ENCODE results near the gene RPL23.

RPL23 gene

DNA sequence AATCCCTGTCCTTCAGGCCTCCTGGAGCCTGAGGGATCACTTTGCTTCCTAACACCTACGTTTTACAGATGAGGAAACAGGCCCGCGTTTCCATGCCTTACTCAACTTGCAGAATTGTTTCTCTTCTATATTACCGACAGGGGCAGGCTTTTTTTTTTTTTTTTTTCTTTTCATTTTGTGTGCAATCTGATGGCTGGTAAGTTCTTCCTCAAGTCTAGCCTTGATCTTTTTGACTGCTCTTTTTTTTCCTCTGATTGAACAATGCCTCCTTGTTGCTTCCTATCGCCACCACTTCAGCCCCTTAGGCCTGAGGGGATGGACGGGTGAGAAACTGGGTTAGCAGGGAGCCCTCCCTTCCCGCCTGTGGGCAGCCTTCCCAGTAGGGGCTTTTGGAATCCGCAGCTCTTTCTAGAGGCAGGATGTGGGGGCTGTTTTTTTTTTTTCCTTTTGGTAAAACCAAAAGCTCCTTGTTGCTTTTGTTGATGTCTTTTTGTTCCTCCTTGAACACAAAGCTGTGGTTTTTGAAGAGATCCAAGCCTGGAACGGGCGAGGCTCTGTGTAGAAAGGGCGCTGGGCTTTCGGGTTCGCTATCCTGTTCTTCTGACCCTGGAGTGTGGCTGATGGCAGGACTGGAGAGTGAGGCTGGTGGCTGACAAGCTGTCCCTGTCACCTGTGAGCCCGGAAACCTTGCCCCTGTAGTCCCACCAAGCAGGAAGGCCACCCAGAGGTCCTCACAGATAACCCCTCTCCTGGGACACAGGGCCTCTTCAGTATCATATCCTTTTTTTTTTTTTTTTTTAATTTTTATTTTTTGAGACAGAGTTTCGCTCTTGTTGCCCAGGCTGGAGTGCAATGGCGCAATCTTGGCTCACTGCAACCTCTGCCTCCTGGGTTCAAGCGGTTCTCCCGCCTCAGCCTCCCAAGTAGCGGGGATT lies 30.3 kb upstream of the RPL23 start:
- DNase-seq, result no peak

DNA sequence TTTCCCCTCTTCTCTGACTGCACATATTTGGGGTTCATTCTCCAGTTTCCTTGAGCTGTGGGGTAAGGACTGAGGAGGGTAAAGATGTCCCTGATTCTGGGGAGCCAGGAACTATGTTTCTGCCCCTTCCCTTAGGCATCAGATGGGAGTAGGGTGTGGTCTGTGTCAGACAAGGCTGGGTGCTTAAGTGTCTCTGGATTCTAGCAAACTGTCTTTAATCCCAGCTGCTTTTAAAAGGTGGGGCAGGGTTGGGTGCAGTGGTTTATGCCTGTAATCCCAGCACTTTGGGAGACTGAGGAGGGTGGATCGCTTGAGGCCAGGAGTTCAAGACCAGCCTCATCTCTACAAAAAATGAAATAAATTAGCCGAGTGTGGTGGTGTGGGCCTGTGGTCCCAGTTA lies 29.3 kb upstream of the RPL23 start:
- no peak for DNase-seq

DNA sequence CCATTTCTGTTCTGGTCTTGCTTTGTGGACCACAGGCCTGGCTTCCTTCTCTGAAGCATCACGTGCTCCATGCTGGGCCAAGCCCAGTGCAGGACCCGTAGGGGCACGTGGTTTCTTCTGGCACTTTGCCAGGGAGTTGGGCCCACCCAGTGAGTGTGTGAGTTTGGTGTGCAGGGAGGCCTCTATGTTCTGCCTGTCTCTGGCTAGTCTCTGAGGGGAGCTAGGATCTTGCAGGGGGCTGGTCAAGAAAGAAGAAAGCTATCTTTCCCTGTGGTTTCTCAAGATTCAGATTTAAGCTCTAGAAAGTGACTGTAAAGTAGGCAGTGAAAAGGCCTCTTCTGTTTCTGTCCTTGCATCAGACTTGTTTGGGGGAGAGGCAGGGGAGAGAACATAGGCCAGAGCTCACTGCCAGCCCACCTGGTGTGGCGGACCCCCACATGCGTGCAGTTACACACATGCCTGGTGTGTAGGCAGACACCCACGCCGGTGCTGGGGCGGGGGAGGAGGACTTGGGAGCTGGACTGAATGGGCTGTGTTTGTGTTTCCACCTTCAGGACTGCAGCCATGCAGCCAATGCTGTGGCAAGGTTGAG lies 28.2 kb upstream of the RPL23 start:
- DNase-seq, result peak; percentile 68

DNA sequence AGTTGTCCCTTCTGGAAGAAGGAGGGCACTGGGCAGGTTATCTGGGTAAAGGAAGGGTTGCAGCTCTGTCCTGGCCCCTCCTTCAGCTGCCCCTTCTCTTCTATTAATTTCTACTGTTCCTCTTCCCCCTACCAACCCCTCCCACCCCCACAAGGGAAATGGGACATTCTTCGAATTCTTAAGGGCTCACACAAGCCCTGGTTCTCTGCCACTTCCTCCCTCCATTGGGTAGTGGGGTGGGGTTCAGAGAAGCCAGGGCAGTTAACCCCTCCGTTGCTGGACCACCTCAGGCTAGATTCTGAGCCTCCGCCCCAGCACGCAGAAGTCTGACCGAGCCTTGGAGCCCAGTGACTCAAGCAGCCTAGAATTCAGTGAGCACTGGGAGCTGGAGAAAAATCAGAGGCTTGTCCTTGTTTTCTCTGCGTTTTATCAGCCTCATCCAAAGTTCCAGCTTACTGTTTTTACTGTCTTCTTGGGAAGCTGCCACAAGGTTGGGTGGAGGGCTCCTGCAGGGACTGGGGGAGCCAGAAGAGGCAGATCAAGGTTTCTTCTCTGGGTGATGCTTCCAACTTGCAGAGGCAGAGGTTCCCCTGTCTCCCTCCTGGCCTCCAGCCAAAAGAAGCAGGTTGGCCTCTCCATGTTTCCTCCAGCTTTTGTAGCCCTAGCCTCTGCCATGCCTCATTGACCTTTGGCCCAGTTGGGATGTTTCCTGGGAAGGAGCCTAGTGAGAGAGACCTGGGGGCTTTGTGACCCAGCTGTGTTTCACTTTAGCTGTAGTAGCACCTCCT lies 26.6 kb upstream of the RPL23 start:
- no peak for DNase-seq

DNA sequence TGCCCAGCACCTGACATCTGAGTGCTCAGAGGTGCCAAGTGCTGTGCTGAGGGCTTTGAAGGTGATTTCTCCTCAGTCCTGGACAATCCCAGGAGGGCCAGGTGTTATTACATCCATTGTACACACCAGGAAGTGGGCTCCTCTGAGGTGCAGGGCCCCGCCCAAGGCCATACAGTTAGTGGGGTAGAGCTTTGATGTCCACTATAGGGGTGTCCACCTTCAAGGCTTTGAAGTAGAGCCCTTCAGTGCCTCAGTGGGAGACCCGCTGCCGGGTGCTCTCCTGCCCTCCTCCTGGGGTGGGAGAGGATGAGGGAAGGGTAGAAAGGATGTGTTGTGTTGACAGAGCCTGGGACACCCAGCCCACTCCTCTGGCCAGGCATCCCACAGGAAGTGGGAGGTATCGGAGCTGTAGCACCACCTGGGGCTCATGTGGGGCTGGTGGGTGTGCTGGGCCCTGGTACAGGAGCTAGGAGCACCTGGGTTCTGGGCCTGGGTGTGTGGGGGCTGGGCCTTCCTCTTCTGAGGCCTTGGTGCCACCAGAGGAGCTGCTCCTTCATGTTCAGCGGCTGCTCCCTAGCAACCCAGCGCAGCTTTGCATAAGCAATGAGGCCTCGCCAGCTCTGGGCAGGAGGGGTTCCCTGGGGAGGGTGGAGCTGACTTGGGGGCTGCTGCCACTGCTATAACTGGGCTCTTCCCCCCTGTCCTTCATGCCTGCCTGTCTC lies 23.8 kb upstream of the RPL23 start:
- DNase-seq, result no peak

DNA sequence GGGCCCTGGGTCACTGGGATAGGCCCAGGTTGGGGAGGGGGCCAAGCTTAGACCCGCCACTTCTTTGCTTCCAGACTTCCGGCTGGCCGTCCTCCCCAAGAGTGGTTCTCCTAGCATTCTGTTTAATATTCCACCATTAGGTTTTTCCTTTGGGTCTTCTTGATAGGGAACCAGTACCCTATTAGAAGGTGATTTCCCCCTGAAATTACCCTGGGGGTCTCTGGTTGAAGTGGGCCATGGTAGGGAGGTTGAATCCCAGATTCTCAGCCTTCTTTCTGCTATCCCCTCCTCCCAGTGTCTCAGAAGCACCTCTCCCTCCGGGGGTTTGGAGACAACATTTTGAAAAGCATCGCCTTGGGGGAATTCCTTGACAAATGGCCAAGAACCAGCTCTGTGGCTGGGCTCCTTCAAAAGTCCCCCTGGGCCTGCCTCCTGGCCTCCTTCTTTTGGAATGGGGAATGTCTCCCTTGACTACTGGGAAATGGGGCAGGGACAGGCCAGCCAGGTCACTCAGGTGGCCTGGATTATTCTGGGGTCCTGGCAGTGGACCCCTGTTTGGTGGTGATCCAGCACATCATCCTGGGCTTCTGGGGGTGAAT lies 22.1 kb upstream of the RPL23 start:
- no peak for DNase-seq

DNA sequence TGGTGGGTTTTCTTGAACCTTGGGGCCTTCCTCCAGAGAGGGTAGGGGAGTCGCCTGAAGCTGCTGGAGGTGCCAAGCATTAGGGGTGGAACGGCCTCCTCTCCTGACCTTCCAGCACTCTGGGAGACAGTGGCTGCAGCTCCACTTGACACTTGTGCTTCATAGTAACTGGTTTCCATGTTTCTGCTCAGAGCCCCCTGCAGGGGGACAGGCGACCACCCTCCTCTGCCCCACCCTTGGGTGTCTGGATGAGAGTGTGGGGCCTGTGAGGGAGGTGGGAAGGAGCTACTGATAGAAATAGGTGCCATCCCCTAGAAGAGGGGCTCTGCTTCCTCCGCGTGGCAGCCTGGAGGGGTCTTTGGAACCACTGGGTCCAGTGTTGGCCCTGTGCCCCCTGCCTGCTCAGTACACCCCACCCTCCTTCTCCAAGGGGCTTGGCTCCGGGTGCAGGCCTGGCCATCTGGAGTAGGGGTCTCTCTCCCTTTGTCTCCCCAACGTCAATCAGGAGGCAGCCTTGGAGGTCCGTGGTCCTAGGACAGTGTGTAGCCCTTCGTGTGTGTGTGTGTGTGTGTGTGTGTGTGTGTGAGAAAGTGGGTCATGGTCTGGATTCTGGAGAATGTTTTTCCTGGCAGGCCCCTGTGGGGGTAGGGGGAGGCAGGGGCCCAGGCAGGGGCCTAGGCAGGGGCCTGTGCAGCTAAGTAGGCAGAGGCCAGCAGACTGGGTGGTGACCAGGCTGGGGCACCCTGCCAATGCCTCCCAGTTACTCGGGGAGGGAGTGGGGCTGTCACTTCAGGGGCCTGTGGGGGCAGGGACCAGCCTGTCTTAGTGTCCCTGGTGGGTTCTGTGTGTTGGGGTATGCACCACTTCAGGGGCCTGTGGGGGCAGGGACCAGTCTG lies 21.2 kb upstream of the RPL23 start:
- no peak for DNase-seq

DNA sequence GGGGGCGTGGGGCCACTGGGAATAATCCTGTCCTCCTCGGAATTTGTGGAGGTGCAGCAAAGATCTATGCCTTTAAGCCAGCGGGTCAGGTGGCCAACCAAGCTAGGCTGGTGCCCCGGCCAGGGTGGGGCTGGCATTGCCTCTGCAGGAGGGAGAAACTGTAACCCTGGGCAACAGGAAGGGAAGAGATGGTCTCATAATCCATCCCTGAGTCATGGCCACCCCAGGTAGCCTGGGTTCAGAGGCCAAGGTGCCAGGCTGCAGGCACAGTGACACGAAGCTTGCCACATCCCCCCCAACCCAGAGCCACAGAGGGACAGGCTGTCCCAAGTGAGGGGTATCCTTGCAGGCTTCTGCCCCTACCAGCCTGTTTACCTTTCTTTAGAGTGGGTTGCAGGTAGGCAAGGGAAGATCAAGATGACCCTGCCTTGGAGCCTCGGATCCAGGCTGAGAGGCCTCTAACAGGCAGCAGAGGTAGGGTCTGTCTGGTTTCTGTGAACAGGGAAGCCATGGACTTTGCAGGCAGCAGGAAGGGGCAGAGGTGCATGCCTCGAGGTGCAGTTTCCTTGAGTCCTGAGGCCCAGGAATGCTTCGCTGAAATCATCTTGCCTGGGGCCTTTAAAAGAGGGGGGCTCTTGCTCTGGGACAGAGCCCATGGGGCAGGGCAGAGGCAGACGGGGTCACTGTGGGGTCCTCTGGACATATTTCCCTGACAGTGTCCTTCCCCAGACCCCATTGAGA lies 20.3 kb upstream of the RPL23 start:
- DNase-seq, result no peak

DNA sequence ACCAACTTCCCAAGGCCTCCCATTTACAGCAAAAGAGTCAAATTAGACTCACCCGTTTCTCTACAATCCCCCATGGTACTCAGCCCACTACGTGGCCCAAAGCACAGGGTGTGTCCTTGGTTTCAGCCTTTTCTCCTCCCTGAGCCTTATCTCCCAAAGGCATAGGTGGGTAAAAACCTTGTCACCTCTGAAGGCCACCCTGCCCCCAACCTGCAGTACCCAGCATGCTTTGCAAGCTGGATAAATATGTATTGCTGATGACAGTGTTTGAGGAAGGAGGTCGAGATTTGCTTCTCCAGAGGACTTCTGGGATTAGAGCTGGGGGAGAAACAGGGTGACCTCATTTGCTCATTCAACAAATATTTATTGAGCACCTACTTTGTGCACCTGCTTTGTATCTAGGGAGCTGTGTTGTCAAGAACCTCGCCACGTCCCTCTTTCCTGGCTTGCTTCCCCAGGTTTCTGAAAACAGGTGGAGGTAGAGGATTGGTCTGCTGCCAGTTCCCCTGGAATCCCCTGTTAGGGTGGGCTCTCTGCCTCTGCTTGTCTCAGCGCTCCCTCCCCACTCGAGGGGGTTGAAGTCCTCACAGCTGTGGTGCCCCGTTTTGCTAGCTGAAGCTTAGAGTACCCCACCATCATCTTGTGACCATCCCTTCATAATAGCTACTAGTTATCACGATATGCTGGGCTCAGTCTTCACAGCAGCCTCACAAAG lies 19.3 kb upstream of the RPL23 start:
- DNase-seq, result peak; percentile 38

DNA sequence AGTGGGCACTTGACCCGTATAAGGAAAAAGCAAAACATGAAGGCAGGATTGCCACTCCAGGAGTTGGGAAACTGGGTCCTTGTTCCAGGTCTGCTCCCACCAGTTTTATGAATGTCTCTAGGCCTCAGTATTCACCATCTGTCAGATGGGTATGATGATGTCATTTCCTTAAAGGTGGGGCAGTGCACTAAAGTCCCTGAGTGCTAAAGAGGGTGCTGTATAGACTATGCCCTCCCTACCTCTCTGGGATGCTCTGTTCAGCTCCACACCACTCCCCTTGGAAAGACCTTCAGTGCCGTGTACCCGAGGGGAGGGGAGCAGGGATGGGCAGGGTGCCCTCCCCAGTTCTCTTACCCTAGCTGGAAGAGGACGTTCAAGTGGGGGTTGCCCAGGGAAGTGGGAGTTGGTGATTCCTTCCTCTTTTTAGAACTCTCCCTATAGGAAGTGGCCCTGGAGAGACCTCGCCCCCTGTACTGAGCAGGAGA lies 18.5 kb upstream of the RPL23 start:
- no peak for DNase-seq

DNA sequence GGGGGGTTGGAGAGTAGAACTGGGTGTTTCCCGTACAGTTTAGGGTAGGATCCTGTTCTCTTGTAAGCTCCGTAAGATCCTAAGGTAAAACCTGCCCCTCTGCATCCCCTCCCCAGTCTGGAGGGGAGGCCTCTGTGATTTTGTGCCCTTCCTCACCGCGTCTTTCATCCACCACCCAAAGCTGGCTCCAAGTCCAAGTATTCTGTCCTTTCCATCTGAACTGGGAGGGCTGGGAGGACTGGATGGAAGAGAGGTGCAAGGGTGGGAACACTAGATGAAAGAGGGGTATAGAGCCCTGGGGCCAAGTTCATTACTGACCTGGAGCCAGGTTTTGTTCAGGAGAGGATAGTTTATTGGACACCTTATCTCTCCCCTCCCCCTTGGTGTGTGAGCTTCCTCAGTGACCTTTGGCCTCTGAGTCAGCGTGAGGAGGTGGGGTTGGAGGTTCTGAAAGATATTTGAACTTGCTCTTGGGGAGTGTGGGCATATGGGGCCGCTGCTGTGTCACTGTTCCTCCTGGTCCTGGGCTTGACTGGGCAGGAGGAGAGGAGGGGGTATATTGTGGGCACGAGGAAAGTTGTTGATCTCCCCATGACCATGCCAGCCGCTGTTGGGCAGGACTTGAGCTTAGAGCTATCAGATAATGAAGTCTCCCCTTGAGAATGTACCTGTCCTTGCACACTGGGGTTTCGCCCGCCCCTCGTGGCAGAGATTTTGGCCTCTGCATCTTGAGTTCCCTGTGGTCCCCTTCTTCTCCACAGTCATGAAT lies 17.9 kb upstream of the RPL23 start:
- peak; percentile 87 for DNase-seq

DNA sequence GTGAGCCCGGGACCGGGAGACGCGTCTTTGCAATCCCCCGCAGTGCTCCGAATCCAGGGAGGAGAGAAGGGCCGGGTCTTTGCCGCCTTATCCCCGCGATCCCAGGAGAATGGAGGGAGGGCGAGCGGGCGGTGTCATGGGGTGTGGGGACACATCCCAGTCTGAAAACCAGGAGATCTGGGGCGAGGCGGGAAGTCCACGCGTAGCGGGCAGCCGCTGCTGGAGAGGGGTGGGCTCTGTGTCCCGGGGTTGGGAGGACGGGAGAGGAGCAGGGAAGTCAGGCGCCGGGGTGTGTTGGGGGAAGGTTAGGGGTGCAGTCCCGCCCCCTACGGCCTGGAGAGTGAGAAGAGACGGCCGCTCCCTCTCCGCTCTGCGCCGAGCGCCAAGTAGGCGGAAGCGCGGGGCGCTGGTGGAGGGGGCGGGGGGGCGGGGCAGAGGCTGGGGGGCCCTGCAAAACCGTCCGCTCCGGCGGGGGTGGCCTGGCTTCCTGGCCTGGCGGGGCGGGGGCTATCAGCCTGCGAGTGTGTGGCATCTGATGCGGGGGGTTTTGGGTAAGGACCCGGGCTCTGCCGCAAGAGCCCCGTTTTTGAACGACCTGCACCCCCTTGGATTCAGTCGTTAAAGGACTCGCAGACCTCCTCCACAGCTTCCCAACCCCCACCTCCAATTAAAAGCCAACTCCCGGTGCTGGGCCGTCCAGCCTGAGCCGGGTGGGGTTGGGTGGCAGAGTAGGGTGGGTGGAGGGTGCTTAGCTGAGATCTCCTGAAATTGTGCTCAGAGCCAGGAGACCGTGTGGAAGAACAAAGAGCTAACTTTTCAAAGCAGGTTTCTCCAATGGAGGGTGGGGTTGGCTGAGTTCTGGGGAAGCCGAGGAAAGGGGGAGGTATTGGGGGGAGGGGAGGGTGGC lies 17.0 kb upstream of the RPL23 start:
- DNase-seq, result peak; percentile 78

DNA sequence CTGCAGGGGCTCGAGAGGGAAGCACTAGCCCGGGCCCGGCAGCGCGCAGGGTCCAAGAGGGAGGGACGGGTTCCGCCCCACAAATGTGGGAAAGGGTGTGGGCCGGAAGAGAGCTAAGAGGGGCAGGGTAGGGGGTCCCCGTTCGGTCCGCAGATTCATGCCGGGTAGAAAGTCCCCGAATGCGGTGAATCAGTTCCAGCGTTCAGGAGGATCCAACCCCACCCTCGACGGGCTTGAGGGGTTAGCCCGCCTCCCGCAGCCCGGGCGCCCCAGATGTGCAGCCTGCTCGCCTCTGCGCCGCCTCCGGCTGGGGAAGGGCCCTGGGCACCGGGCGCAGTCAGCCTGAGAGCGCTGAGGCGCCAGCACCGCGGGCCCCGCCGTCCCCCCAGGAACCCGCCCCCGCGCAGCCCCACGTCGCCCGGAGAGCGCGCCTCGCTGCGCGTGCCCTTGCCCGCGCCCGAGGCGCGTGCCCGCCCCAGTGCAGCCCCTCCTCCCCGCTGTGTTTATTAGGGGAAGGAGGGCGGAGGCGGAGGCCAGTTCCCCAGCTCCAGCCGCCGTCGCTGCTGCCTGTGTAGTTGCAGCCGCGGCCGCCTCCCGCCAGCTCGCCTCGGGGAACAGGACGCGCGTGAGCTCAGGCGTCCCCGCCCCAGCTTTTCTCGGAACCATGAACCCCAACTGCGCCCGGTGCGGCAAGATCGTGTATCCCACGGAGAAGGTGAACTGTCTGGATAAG lies 16.2 kb upstream of the RPL23 start, which contains the start of gene LASP1:
TSS of gene LASP1 (plus strand) at position 533 of the 733 bp plus-strand sequence. CDS start at position 665, 132 bp downstream.
- peak; percentile 90 for DNase-seq

DNA sequence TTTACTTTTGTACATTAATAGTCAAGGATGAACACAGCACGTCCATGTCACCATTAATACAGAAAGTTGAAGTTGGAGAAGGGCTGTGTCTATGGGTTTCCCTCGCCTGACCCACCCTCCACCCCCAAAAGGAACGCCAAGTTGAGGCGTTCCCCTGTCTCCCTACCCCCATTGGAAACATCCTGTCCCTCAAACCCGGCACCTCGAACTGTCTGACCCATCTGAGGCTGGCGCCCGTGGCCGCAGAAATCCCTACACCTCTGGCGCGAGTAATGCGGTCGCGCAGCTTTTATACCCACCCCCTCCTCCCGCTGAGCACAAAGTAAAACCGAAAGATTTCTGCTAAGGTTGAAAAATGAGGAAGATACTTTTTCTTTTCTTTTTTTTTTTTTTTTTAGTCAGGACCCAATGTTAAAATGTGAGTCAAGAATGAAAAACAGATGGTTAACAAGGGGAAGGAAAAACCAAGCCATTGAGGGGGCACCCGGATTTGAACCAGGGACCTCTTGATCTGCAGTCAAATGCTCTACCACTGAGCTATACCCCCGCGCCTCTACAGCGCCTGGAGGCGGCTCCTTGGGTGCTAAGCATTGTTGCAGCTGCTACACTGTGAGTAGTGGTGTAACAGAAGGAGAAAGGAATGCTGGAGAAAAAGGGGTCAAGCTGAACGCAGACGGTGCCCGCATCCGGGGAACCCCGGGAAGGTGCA lies 15.4 kb upstream of the RPL23 start:
- peak; percentile 96 for DNase-seq

DNA sequence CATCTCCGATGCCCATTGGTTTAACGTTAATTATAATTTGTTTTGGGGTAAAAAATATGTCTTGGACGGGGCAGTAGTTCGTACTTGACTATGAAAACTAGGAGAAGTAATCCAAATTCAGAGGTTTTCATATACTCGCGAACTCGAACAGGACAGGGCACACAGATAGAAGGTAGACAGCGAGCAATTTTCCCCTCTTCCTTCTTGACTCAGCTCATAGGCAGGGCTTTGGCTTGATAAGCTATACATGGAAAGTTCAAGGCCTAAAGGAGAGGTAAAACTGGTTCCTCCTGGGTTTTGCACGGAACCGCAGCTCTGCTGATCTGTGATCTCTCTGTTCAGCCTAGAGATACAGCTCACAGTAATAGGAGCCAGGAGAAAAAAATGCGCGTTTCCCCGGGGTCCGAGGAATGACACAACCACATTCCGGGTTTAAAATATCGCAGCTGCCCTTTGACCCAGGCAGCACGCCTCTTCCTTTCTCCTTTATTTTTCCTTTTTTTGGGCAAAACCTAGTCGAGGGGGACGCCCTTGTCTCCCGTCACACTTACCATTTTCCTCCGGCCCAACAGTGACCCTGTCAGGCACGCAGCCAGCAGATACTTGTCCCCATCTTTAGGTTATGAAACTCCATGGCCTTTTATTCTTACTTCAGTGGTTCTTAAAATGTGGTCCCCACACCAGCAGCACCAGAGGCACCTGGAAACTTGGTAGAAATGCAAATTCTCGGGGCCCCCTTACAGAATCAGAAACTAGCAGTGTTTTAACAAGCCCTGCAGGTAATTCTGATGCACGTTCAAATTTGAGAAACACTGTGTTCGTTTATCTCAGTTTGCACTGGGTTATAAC lies 14.7 kb upstream of the RPL23 start:
- DNase-seq, result peak; percentile 34
